Measurements from ENCODE around the gene METTL16. TPM values are rescaled to one million over a fixed set of nuclear protein-coding genes. Genes with fewer than 3 reads are reported as not detected.
"Not testable (repeated sequence)": the region's sequence is repeated elsewhere in the genome, so short reads cannot be mapped to it uniquely, and the experiment has no call there.

Gene METTL16
- polyA plus RNA-seq, 1 experiment = 10.4 TPM

DNA sequence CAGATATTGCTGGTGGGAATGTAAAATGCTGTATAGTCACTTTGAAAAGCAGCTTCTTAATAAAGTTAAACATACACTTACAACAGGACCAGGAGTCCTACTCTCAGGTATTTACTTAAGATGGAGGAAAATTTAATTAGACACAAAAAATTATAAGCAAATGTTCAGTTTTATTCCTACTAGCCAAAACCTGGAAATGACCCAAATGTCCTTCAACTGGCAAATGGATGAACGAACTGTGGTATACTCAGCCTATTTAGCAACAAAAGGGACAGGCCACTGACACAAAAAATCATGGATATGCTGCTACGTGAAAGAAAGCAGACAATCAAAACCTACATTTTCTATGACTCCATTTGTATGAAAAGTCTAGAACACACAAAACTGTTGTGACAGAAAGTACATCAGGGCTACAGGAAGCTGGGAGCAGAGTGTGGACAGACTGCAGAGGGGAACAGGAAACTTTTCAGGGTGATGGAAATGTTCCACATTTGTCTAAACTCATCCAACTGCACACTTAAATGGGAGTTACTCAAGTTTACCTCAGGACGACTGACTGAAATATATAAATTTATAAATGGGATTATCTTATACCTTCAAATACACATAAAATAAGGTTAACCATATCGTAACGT is 61.6 kb downstream of the METTL16 start:
- H3K27me3 ChIP-seq (ENCODE audit: control insufficient read depth, insufficient read depth, low read length) = no peaks in the 10 kb centered on the region
- H3K4me3 ChIP-seq (ENCODE audit: low read depth, low read length) = no peak overlapping the region
- POLR2A ChIA-PET = no interaction called here
- no peaks in the 10 kb centered on the region for H3K36me3 ChIP-seq (ENCODE audit: control insufficient read depth, insufficient read depth, low read length)
- TF ChIP-seq, protein P1, sequence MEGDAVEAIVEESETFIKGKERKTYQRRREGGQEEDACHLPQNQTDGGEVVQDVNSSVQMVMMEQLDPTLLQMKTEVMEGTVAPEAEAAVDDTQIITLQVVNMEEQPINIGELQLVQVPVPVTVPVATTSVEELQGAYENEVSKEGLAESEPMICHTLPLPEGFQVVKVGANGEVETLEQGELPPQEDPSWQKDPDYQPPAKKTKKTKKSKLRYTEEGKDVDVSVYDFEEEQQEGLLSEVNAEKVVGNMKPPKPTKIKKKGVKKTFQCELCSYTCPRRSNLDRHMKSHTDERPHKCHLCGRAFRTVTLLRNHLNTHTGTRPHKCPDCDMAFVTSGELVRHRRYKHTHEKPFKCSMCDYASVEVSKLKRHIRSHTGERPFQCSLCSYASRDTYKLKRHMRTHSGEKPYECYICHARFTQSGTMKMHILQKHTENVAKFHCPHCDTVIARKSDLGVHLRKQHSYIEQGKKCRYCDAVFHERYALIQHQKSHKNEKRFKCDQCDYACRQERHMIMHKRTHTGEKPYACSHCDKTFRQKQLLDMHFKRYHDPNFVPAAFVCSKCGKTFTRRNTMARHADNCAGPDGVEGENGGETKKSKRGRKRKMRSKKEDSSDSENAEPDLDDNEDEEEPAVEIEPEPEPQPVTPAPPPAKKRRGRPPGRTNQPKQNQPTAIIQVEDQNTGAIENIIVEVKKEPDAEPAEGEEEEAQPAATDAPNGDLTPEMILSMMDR (IDR thresholded peaks at IDR 0.05; ENCODE audit: insufficient read depth, low read depth, low read length) = no peak
- no peak for DNase-seq (ENCODE audit: low read depth)
- CTCF ChIA-PET = no interaction called here

DNA sequence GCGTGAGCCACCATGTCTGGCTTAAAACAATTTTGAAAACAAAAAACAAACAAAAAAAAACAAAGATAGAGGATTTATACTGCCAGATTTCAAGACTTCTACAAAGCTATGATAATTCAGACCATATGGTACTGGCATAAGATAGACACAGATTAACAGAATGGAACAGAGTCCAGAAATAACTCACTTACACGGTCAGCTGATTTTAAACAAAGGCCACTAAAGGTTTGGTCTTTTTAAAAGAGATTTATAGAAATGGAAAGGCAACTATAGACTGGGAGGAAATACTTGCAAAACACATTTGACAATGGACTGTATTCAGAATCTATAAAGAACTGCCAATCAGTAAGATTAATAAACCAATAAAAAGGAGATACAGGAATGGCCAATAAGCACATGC is 62.2 kb downstream of the METTL16 start:
- Histone ChIP-seq H3K27me3 (ENCODE audit: control insufficient read depth, insufficient read depth, low read length) (no peaks in the 10 kb centered on the region), H3K36me3 (ENCODE audit: control insufficient read depth, insufficient read depth, low read length) (no peaks in the 10 kb centered on the region), H3K4me3 (ENCODE audit: low read depth, low read length) (no peak overlapping the region)
- TF ChIP-seq, protein P1 (IDR thresholded peaks at IDR 0.05; ENCODE audit: insufficient read depth, low read depth, low read length) = no peak
- CTCF ChIA-PET = interaction anchor here (0.7 kb wide), 1 partner anchor 34 kb away, joined by 3 read pairs; no protein-coding TSS in a partner anchor
- POLR2A ChIA-PET = no interaction called here
- no peak for DNase-seq (ENCODE audit: low read depth)

DNA sequence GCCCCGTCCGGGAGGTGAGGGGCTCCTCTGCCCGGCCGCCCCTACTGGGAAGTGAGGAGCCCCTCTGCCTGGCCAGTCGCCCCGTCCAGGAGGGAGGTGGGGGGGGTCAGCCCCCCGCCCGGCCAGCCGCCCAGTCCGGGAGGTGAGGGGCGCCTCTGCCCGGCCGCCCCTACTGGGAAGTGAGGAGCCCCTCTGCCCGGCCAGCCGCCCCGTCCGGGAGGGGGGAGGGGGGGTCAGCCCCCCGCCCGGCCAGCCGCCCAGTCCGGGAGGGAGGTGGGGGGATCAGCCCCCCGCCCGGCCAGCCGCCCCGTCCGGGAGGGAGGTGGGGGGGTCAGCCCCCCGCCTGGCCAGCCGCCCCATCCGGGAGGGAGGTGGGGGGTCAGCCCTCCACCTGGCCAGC is 64.2 kb downstream of the METTL16 start:
- CTCF ChIA-PET; H3K36me3 ChIP-seq (ENCODE audit: control insufficient read depth, insufficient read depth, low read length); POLR2A ChIA-PET; H3K4me3 ChIP-seq (ENCODE audit: low read depth, low read length); DNase-seq (ENCODE audit: low read depth); H3K27me3 ChIP-seq (ENCODE audit: control insufficient read depth, insufficient read depth, low read length): not testable (repeated sequence)

DNA sequence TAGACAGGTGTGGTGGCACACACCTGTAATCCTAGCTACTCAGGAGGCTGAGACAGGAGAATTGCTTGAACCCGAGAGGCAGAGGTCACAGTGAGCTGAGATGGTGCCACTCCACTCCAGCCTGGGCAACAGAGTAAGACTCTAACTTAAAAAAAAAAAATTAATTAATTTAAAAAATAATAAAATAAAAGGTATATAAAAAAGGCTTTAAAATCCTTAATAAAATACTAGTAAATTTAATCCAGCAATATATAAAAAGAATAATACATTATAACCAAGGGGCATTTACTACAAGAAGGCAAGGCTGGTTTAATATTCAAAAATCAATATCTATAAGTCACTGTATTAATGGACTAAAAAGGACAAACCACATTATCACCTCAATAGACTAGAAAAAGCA is 66.0 kb downstream of the METTL16 start:
- Histone ChIP-seq H3K4me3 (ENCODE audit: low read depth, low read length) (no peak overlapping the region), H3K27me3 (ENCODE audit: control insufficient read depth, insufficient read depth, low read length) (no peaks in the 10 kb centered on the region), H3K36me3 (ENCODE audit: control insufficient read depth, insufficient read depth, low read length) (peaks cover 1% of the 10 kb centered on the region; the same call in 1 of the 2 replicates)
- DNase-seq (ENCODE audit: low read depth) = no peak
- ChIA-PET POLR2A (no interaction called here), CTCF (no interaction called here)
- TF ChIP-seq, protein P1 (IDR thresholded peaks at IDR 0.05; ENCODE audit: insufficient read depth, low read depth, low read length) = no peak

DNA sequence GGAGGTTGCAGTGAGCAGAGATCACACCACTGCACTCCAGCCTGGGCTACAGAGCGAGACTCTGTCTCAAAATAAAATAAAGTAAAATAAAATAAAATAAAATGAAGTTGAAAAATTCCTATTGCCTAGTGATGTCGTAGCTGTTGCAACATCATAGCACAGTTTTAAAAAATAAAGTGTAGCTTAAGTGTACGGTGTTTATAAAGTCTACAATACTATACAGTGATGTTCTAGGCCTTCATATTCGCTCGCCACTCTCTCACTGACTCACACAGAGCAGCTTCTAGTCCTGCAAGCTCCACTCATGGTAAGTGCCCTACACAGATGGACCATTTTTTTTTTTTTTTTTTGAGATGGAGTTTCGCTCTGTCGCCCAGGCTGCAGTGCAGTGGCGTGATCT is 67.3 kb downstream of the METTL16 start:
- Histone ChIP-seq H3K27me3 (ENCODE audit: control insufficient read depth, insufficient read depth, low read length) (no peaks in the 10 kb centered on the region), H3K36me3 (ENCODE audit: control insufficient read depth, insufficient read depth, low read length) (peaks cover 1% of the 10 kb centered on the region; the same call in 1 of the 2 replicates), H3K4me3 (ENCODE audit: low read depth, low read length) (no peak overlapping the region)
- ChIA-PET POLR2A (interaction anchor here (0.6 kb wide), 1 partner anchor 401 kb away, joined by 7 read pairs; no protein-coding TSS in a partner anchor), CTCF (no interaction called here)
- TF ChIP-seq, protein P1 (IDR thresholded peaks at IDR 0.05; ENCODE audit: insufficient read depth, low read depth, low read length) = no peak
- DNase-seq (ENCODE audit: low read depth) = no peak

DNA sequence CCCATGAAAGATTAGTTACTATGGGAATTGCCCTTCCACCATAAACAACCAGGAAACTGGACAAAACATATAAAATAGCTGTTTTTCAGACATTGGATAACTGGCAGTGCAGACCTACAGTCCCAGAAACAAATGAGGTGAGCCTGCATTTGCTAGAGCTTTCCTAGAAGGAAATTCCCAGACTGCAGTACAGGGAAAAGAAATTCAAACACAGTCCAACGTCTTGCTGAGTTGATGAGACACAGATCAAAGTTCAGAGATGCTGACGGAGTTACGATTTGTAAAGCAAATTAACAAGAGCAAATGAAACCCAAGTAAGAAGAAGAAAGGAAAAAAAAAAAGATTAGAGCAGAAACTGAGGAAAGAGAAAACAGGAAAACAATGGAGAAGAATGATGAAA is 69.5 kb downstream of the METTL16 start:
- H3K27me3 ChIP-seq (ENCODE audit: control insufficient read depth, insufficient read depth, low read length) = no peaks in the 10 kb centered on the region
- DNase-seq (ENCODE audit: low read depth) = no peak
- TF ChIP-seq, protein P1 (IDR thresholded peaks at IDR 0.05; ENCODE audit: insufficient read depth, low read depth, low read length) = no peak
- no peak overlapping the region for H3K4me3 ChIP-seq (ENCODE audit: low read depth, low read length)
- peaks cover 3% of the 10 kb centered on the region; the same call in 1 of the 2 replicates for H3K36me3 ChIP-seq (ENCODE audit: control insufficient read depth, insufficient read depth, low read length)
- POLR2A ChIA-PET = interaction anchor here (0.7 kb wide), 1 partner anchor 14 kb away, joined by 3 read pairs; no protein-coding TSS in a partner anchor
- CTCF ChIA-PET = interaction anchor here (0.6 kb wide), 1 partner anchor 13 kb away, joined by 3 read pairs; no protein-coding TSS in a partner anchor

Measured in BJ (cell line).